NB4 (cell line): ENCODE measurements around the gene DYNC1LI1.

Source experiments
- CTCF ChIP-seq: IDR thresholded peaks from one replicate; pipeline ENCODE4 v1.5.1; 2012; ENCODE audit warnings: low read depth, low read length
- MAX ChIP-seq: IDR thresholded peaks from 2 replicates; pipeline ENCODE4 v1.6.1; 2011; ENCODE audit warnings: low read depth, low read length
- MYC ChIP-seq: IDR thresholded peaks from 2 replicates; pipeline ENCODE4 v1.6.1; 2011; ENCODE audit warnings: low read depth, low read length
- POLR2A ChIP-seq: IDR thresholded peaks from 2 replicates; pipeline ENCODE4 v1.6.1; 2011; ENCODE audit warnings: mild to moderate bottlenecking; ENCODE audit not compliant: insufficient read length; ENCODE audit errors: extremely low read depth

DNA sequence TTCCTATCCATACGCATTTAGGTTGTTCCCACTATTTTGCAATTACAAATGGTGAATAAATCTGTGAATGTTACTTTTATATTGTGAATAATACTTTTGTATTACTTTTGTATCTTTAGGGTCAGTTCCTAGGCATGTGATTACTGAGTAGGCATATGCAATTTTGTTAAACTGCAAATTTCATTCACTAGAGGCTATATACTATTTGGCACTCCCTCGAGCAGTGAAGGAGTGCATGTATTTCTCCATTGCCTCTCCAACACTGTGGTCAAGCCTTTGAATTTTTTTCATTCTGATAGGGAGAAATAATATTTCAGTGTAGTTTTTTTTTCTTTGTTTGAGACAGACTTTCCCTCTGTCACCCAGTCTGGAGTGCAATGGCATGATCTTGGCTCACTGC, 59.7 kb downstream of the DYNC1LI1 start:
- TF ChIP-seq MAX (no peak), CTCF (no peak), POLR2A (no peak), MYC (no peak)
